GM12874 (cell line): Measurements from ENCODE around the gene GPLD1.

Source experiments
- TF ChIP-seq, protein P1 (sequence below): IDR thresholded peaks from 2 replicates; pipeline ENCODE4 v1.5.1; 2011; ENCODE audit warnings: low read depth, mild to moderate bottlenecking, control low read depth, low read length, moderate library complexity; ENCODE audit not compliant: insufficient read depth

GPLD1 gene

DNA sequence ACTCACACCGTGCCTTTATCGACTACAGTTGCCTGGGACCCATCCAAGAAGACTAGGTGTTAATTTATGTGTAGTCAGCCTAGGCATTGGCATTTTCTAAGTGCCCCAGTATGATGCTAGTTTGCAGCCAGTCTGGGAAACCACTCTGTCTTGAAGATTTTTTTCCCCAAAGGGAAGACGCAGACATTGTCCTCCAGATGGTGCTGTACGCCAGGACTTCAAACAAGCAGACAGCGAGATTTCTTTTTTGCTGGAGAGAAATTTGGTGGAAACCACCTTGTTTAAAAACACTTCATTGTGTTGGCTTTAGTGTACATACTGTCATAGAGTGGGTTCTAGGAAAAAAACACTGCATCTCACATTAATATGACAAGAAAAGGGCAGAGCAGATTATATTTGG, 35.4 kb upstream of the GPLD1 start:
- TF ChIP-seq, protein P1, sequence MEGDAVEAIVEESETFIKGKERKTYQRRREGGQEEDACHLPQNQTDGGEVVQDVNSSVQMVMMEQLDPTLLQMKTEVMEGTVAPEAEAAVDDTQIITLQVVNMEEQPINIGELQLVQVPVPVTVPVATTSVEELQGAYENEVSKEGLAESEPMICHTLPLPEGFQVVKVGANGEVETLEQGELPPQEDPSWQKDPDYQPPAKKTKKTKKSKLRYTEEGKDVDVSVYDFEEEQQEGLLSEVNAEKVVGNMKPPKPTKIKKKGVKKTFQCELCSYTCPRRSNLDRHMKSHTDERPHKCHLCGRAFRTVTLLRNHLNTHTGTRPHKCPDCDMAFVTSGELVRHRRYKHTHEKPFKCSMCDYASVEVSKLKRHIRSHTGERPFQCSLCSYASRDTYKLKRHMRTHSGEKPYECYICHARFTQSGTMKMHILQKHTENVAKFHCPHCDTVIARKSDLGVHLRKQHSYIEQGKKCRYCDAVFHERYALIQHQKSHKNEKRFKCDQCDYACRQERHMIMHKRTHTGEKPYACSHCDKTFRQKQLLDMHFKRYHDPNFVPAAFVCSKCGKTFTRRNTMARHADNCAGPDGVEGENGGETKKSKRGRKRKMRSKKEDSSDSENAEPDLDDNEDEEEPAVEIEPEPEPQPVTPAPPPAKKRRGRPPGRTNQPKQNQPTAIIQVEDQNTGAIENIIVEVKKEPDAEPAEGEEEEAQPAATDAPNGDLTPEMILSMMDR = peak; percentile 61

DNA sequence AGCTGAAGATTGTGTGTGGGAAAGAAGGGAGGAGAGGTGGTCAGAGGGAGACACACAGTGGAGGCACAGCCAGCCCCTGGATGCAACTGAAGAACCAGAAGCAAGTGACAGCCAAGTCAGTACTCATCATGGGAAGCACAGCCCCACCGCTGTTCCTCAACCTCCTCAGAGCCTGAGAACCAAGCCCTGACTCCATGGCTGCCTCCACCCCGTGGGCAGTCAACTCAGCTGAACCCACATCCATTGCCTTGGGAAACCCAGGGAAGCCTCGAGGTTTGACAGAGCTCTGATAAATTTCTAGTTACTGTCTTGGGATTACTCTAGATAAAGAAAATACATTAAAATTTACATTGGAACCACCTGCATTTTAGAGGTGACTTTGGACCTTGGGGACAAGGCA, 35.0 kb upstream of the GPLD1 start:
- TF ChIP-seq, protein P1 = no peak

DNA sequence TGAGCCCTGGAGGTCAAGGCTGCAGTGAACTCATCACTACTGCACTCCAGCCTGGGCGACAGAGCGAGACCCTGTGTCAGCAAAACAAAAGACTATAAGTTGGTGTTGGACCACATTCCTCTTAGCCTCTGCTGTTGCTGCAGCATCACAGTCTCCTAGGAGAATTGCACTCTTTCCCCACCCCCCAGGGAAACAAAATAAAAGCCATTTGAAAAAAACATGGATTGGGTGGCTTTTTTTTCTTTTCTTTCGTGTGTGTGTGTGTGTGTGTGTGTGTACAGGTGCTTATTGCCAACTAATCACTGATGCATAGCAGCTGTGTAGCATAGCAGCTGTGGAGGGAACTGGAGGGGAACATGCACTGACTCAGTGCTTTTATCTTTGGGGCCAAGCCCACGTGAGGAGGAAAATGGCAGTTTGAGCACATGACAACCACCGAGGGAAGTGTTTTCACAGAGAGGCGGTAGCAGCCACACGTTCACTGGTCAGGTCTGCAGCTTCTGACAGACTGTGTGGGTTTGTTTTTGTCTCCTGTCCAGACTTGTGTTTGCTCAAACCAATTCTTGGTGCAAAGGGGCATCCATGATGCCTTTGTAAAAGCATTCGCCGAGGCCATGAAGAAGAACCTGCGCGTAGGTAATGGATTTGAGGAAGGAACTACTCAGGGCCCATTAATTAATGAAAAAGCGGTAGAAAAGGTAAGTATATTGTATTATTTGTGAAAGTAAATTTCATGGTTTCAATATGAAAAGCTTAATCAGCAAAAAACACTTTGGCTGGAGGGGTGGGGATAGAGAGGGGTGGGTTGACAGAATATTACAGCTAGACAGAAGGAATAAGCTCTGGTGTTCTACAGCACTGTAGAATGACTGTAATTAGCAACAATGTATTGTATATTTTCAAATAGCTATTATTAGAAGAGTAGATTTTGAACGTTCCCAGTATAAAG, 33.1 kb upstream of the GPLD1 start:
- TF ChIP-seq, protein P1 = no peak

DNA sequence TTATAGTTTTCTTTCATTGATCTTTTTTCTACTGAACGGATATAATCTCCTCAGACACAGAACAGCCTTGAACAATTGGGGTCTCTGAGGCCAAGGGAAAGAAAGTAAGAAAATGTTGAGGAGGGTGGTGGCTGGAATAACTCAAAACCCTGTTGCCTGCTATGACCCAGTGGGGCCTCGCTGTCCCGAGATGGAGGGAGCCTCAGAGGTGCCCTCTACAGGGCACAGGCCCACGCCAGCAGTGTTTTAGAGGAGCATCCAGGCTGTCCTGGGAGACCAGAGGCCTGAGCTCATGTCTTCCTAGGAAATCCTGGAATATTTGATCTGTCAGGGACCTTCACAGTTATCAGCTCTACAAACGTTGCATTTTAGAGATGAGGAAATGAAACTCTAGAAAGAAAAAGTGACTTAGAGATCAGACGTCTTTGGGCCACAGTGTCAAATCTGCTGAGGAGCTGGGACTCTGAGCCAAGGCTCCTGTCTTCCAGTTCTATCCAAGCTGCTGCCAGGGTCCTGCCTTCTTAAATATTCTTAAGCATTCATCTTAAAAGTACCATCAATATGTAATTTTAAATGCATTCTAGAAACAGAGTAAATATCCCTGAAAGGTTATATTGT, 31.7 kb upstream of the GPLD1 start:
- TF ChIP-seq, protein P1 = peak; percentile 83

DNA sequence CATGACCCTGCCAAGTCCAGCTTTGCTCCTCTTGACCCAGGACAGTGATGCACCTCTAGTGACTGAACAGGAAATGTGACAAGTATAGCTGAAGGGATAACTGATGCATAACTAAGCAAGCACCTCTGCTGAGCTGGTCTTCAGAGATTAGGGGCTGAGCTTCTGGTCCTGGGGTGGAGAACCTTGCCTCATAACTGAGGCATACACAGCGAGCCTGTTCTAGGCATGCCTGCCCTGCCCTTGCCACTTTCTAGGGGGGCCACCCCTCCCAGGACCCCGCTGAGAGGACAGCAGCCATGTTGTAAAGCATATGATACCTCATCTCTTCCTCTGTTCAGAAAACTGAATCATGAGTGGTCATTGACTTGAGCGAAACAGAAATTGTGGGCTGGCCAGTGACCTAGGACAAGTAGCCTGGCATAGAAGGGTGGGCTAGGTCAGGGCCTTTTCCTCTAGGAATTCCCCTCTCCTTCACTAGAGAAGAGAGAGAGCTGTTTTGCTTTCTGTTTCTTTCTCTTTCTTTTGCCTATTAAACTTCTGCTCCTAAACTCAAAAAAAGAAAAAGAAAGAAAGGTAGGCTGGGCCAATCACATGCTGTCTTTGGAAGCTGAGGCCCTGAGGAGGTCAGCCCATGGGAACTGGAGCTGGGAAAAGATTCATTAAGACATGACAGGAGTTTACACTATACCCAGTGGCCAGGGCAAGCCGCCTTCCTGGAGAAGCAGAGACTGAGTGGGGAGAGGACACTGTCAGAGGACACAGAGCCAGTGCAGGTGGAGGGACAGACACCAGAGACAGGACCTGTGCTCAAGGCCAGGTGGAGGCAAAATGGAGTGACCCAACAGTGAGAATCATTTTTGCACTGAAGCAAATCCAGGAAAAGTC, 28.5 kb upstream of the GPLD1 start:
- TF ChIP-seq, protein P1 = no peak

DNA sequence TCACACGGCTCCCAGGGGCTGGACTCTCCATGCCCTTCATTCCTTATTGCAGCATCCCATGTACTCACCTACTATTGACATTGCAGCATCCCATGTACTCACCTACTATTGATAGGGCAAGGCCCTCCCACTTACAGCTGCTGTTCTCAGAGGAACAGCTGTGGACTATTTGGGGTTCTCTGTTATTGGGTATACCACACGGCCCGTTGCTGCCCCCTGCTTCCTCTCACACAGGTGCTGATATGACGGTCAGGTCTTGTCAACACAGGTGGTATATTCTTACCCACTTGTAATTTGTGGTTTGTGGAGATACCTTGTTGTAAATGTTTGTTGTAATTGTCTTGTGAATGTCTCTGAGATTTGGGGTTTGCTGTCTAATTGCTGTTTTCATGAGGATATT, 24.2 kb upstream of the GPLD1 start:
- TF ChIP-seq, protein P1 = no peak
